HG03135 (cell line): ENCODE measurements around the gene APOL1.
A peak's percentile ranks its signal among the peaks of the same experiment; 100 is the strongest.
"Not testable (repeated sequence)": the region's sequence is repeated elsewhere in the genome, so short reads cannot be mapped to it uniquely, and the experiment has no call there.

Experiments used
- ATAC-seq: cut with Tn5 transposase; IDR thresholded peaks from one replicate; pipeline ENCODE4 v1.9.1; 2021; ENCODE audit warnings: mild to moderate bottlenecking, moderate library complexity; ENCODE audit not compliant: unreplicated experiment

APOL1 gene

GRCh38 chr22:36224245-36224644, 28.7 kb upstream of the APOL1 start:
- ATAC-seq = no peak

GRCh38 chr22:36225333-36225922, 27.5 kb upstream of the APOL1 start:
- ATAC-seq = no peak

- no peak for ATAC-seq
Observed at GRCh38 chr22:36226189-36226588, 26.7 kb upstream of the APOL1 start.

GRCh38 chr22:36227396-36227795, 25.5 kb upstream of the APOL1 start:
- no peak for ATAC-seq

GRCh38 chr22:36227806-36228205, 25.1 kb upstream of the APOL1 start:
- ATAC-seq = no peak

GRCh38 chr22:36228369-36228768, 24.6 kb upstream of the APOL1 start:
- ATAC-seq = not testable (repeated sequence)

- ATAC-seq = no peak
Observed at GRCh38 chr22:36228944-36229343, 24.0 kb upstream of the APOL1 start.

- ATAC-seq = not testable (repeated sequence)
Observed at GRCh38 chr22:36229649-36230048, 23.3 kb upstream of the APOL1 start.

GRCh38 chr22:36231051-36231450, 21.9 kb upstream of the APOL1 start:
- not testable (repeated sequence) for ATAC-seq

- no peak for ATAC-seq
Observed at GRCh38 chr22:36232715-36233401, 20.1 kb upstream of the APOL1 start.

- no peak for ATAC-seq
Observed at GRCh38 chr22:36233796-36234195, 19.1 kb upstream of the APOL1 start.

- no peak for ATAC-seq
Observed at GRCh38 chr22:36234213-36234612, 18.7 kb upstream of the APOL1 start.

GRCh38 chr22:36234919-36235318, 18.0 kb upstream of the APOL1 start:
- no peak for ATAC-seq

- ATAC-seq = no peak
Observed at GRCh38 chr22:36235585-36235984, 17.3 kb upstream of the APOL1 start.

- ATAC-seq = no peak
Observed at GRCh38 chr22:36236388-36237319, 16.3 kb upstream of the APOL1 start.

- no peak for ATAC-seq
Observed at GRCh38 chr22:36237462-36238372, 15.2 kb upstream of the APOL1 start.

GRCh38 chr22:36238373-36239149, 14.4 kb upstream of the APOL1 start:
- peak; percentile 4 for ATAC-seq

- peak; percentile 10 for ATAC-seq
Observed at GRCh38 chr22:36239150-36239400, 13.9 kb upstream of the APOL1 start.

- peak; percentile 84 for ATAC-seq
Observed at GRCh38 chr22:36239401-36240171, 13.3 kb upstream of the APOL1 start, which contains the start of gene APOL2. Gene APOL2, minus strand, starts transcription at chr22:36239527. Its CDS starts 6,365 bp downstream, at chr22:36233162.
